ENCODE data around the gene SLC38A2.
A peak's percentile ranks its signal among the peaks of the same experiment; 100 is the strongest.

Gene SLC38A2

DNA sequence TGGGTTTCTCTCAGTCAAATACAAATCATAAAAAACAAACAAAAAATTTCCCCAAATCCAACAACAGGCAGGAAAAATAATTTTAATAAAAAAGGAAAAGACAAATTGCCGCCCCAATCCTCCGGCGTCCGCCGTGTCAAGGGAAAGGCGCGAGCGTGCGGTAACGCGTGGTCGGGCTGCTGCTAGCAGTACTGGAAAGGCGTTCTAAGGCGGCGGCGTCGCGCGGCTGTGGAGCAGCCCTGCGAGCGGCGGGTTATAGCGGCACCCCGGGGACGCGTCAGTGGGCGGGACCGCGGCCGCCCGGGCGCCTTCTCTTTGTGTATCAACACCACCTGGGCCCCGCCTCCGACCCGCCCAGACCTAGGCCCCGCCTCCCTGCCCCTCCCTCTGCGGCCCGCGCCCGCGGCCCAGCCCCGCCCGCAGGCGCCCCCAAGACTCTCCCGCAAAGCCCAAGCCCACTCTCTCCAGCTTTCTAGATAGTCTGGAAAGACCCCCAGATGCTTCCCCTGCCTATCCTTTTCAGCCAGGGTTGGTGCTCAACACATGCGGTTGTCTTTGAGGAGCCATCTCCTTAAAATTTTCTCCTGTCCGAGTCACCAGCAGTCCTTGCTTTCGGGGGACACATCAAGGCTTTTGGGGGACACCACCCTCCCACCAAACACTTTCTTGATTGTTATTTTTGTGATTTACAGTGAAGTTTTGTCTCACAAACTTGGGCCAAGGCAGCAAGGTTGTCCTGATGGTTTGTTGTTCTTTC, at the start of gene SLC38A2:
Gene SLC38A2 (minus strand): TSS at position 230 of the 757 bp plus-strand sequence. CDS start 1,480 bp downstream, outside the sequence.
- Histone ChIP-seq H3K9me3 (no peaks in the 10 kb centered on the region), H3K36me3 (peaks cover 34% of the 10 kb centered on the region), H3K4me1 (ENCODE audit: control insufficient read depth in 1 of 2, insufficient read depth in 1 of 2, low read depth in 1 of 2, low read length in 1 of 2) (peaks cover 45 to 52% of the 10 kb centered on the region in 2 experiments), H3K4me3 (ENCODE audit: low read depth in 1 of 2, low read length in 1 of 2) (peak within 1 kb of the TSS; percentile 91 to 99), H3K27me3 (no peaks in the 10 kb centered on the region), H3K27ac (peak within 1 kb of the TSS; percentile 97)
- TF ChIP-seq, protein P1, sequence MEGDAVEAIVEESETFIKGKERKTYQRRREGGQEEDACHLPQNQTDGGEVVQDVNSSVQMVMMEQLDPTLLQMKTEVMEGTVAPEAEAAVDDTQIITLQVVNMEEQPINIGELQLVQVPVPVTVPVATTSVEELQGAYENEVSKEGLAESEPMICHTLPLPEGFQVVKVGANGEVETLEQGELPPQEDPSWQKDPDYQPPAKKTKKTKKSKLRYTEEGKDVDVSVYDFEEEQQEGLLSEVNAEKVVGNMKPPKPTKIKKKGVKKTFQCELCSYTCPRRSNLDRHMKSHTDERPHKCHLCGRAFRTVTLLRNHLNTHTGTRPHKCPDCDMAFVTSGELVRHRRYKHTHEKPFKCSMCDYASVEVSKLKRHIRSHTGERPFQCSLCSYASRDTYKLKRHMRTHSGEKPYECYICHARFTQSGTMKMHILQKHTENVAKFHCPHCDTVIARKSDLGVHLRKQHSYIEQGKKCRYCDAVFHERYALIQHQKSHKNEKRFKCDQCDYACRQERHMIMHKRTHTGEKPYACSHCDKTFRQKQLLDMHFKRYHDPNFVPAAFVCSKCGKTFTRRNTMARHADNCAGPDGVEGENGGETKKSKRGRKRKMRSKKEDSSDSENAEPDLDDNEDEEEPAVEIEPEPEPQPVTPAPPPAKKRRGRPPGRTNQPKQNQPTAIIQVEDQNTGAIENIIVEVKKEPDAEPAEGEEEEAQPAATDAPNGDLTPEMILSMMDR (IDR thresholded peaks at IDR 0.05): peak; percentile 55

DNA sequence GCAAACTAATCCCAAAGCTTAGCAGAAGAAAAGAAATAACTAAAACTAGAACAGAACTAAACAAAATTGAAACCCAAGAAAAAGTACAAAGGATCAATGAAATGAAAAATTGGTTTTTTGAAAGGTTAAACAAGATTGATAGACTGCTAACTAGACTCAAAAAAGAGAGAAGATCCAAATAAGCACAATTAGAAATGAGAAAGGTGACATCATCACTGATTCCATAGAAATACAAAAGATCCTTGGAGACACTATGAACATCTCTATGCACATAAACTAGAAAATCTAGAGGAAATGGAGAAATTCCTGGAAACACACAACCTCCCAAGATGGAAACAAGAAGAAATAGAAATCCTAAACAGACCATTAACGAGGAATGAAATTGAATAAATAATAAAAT, 47.1 kb upstream of the SLC38A2 start:
- Histone ChIP-seq H3K27me3 (no peaks in the 10 kb centered on the region), H3K4me1 (ENCODE audit: control insufficient read depth in 1 of 2, insufficient read depth in 1 of 2, low read depth in 1 of 2, low read length in 1 of 2) (no peaks in the 10 kb centered on the region), H3K36me3 (no peaks in the 10 kb centered on the region), H3K27ac (no peak overlapping the region), H3K9me3 (no peaks in the 10 kb centered on the region), H3K4me3 (ENCODE audit: low read depth in 1 of 2, low read length in 1 of 2) (no peak overlapping the region)
- TF ChIP-seq, protein P1 (IDR thresholded peaks at IDR 0.05): no peak

DNA sequence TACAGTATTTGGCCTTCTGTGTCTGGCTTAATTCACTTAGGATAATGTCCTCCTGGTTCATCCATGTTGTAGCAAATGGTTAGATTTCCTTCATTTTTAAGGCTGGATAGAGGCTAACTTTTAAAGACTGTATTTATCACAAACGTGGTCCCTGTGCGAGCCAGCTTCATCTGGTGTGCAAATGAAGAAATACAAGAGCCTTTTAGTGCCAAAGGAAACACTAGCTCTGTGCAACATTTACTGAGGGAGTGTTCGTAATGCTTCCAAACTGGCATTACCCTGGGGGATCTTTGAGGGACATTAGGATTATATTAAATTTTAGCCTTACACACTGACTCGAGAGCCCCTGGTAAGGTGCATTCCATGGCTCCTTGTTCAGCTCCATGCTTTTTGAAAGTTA, 43.0 kb upstream of the SLC38A2 start:
- Histone ChIP-seq H3K27me3 (no peaks in the 10 kb centered on the region), H3K9me3 (no peaks in the 10 kb centered on the region), H3K36me3 (no peaks in the 10 kb centered on the region), H3K4me1 (ENCODE audit: control insufficient read depth in 1 of 2, insufficient read depth in 1 of 2, low read depth in 1 of 2, low read length in 1 of 2) (no peaks in the 10 kb centered on the region), H3K27ac (no peak overlapping the region), H3K4me3 (ENCODE audit: low read depth in 1 of 2, low read length in 1 of 2) (no peak overlapping the region)
- TF ChIP-seq, protein P1 (IDR thresholded peaks at IDR 0.05): no peak

DNA sequence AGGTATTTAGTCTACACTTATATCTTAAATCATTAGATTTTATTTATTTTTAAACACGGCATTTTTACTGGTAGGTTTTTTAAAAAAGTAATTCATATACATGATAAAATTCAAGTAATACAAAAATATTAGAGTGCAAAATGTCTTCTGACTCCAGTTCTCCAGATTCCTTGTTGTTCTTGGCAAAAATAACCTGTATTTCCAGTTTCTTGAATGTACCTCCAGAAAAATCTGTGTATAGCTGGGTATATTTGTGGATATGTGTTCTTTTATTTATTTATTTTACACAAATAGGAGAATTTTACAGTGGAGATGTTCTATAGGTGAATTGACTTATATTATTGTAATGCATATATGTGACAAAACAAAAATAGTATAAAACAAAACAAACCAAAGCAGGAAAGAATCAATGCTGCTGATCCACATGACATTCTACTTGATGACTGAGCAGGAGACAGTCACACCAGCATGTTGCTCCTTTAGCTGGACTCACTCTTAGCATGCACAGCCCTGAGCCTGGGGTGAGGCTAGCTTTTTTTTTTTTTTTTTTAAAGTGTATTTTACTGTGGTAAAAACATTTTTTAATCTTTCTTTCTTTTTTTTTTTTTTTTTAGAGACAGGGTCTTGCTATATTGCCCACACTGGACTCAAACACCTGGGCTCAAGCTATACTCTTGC, 42.2 kb upstream of the SLC38A2 start:
- Histone ChIP-seq H3K27ac (no peak overlapping the region), H3K27me3 (no peaks in the 10 kb centered on the region), H3K9me3 (no peaks in the 10 kb centered on the region), H3K4me3 (ENCODE audit: low read depth in 1 of 2, low read length in 1 of 2) (no peak overlapping the region), H3K36me3 (no peaks in the 10 kb centered on the region), H3K4me1 (ENCODE audit: control insufficient read depth in 1 of 2, insufficient read depth in 1 of 2, low read depth in 1 of 2, low read length in 1 of 2) (no peaks in the 10 kb centered on the region)
- TF ChIP-seq, protein P1 (IDR thresholded peaks at IDR 0.05): no peak

DNA sequence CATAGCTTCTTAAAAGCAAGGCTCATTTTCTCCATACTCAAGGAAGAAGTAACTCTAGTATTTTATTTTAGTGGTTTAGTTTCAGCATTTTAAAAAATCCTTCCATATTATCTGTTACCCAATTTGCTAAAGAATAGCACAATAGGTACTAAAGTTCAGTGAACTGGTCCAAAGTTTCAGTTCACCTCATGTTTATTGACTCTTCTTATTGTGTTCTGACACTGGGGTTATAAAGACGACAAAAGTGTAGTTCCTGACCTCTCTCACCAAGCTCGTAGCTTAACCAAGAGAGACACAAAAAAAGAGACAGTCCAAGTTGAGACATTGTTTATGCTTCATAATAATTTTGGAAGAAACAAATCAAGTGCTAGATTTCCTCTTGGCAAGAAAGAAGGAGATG, 40.8 kb upstream of the SLC38A2 start:
- Histone ChIP-seq H3K4me1 (ENCODE audit: control insufficient read depth in 1 of 2, insufficient read depth in 1 of 2, low read depth in 1 of 2, low read length in 1 of 2) (no peaks in the 10 kb centered on the region), H3K9me3 (no peaks in the 10 kb centered on the region), H3K27me3 (no peaks in the 10 kb centered on the region), H3K36me3 (no peaks in the 10 kb centered on the region), H3K4me3 (ENCODE audit: low read depth in 1 of 2, low read length in 1 of 2) (no peak overlapping the region), H3K27ac (no peak overlapping the region)
- TF ChIP-seq, protein P1 (IDR thresholded peaks at IDR 0.05): no peak
